Suppressor macrophage treated with lipopolysaccharide for 1 hour (primary cell): ENCODE data around the gene DENND6A.
A peak's percentile ranks its signal among the peaks of the same experiment; 100 is the strongest.
"Not testable (repeated sequence)": the region's sequence is repeated elsewhere in the genome, so short reads cannot be mapped to it uniquely, and the experiment has no call there.

ENCODE experiments used
- DNase-seq, 3 donors: peaks; one replicate each; pipeline ENCODE4 v3.0.0-alpha.2; 2020 to 2022

DENND6A gene

DNA sequence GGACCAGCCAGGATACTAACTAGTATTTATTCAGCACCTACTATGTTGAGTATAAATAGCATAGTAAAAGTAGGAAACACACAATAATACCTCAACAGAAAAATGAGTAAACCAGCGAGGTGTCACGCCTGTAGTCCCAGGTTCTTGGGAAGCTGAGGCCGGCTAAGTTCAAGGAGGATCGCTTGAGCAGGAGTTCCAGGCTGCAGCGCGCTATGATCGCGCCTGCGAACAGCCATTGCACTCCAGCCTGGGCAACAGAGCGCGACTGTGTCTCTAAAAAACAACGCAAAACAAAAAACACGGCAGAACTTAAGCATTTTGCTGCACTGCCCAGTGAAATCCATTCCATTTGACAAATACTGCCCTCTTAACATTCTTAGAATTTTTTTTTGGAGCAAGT, 1.3 kb upstream of the DENND6A start:
- no peak for DNase-seq

DNA sequence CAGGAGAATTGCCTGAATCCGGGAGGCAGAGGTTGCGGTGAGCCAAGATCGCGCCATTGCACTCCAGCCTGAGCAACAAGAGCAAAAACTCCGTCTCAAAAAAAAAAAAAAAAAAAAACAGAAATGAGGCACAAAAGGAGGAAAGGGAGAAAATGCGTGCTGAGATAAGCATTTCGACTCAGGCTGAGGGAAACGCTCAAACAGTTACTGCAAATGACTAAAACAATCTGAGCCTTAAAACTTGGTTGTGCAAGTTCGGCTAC, 813 bp downstream of the DENND6A start:
- DNase-seq: peak; percentile 68 to 91 (median 84)

DNA sequence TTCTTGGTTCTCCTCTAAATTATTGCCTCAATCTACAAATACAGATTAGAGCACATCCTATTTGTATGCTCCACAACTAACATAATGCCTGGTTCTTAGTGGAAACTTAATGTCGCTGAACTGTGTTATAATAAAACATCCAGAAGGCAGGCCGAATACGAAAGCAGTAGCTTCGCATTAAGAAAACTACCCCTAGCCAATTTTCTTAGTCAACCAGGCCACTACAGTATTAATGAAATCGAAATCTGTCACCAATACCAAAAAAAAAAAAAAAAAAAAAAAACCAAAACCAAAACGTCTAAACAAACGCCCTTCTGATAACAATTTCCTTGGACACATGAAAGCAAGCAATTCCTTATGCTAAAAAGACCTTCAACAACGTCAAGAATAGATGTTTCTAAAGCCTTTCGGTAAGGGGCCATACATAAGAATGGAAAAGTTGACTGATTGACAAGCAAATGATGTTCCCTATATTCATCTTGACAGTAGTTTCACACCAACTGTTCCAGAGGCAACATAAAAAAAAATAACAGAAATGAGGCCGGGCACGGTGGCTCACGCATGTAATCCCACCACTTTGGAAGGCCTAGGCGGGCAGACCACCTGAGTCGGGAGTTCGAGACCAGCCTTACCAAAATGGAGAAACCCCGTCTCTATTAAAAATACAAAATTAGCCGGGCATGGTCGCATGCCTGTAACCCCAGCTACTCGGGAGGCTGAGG, 1.3 kb downstream of the DENND6A start:
- DNase-seq: peak; percentile 21 to 42 (median 23)

DNA sequence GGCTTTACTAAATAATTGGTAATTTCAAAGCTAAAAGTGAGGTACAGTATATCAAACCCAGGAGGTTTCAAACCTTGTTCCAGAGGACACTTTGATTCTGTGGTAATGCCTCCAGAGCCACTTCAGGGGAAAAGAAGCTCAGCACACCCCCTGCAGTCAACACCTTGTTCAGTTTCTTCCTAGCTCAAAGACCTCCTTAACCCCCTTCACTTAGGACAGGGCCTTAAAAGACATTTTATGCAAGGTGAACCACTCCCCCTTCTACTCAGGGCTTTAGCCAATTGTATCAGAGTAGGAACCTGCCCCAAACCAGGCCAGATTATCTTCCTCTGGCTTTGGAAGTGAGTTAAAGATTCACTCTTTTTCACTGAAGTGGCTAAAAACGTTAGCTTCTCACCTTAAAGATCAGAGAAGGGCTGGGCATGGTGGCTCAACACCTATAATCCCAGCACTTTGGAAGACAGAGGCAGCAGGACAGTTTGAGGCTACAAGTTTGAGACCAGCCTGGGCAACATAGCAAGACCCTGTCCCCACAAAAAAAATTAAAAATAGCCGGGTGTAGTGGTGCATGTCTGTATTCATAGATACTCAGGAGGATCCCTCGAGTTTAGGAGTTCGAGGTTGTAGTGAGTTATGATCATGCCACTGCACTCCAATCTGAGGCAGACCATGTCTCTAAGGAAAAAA, 3.4 kb downstream of the DENND6A start:
- DNase-seq: no peak

DNA sequence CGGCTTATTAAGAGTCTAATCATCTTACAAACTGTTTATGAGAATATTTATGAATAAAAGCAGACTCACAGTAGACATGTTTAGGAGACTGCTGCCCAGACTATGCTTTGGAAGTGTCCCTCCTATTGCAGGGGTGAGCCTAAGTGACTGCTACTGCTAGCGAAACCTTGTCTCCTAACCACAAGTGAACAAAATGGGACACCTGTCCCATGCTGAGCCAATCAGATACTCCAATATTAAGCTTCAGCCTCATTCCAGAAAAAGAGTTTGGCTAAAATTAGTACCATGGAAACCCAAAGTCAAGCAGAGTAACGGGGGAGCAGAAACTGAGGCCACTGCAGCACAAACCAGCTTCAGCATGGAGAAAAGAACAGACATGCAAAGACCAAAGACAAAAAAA, 4.6 kb downstream of the DENND6A start:
- DNase-seq: no peak

DNA sequence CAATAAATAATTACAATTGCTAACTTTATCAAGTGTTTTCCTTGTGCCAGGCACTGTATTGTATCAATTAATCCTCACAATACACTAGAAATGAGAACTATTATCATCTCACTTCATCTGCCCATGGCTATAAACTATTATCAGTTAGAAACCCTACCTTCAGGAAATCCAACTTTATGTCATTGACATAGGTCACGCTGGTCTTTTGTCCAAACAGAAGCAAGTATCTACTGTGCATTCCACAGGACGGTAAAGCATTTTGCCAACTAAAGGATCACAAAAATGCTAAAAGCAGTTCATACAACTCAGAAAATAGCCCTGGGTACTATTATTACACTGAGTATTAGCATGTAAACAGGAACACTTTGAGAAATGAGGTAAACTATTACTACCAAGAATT, 9.6 kb downstream of the DENND6A start:
- DNase-seq: no peak

DNA sequence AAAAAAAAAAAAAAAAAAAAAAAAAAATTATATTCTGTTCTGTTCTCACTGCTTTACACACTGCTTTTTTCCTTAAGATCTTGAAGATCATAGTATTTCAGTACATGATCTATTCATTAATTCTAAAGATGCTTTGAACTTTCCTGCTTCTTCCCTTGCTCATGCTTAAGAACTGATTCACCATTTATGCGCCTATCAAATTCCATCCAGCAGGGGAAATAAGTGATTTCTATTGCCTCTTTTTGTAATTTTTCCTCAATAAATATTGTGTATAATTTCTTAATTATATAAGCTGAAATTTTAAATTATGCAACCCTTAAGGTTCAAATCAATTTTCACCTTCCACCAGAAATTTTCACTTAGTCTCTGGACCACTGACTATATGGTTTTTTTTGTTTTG, 10.6 kb downstream of the DENND6A start:
- DNase-seq: no peak

DNA sequence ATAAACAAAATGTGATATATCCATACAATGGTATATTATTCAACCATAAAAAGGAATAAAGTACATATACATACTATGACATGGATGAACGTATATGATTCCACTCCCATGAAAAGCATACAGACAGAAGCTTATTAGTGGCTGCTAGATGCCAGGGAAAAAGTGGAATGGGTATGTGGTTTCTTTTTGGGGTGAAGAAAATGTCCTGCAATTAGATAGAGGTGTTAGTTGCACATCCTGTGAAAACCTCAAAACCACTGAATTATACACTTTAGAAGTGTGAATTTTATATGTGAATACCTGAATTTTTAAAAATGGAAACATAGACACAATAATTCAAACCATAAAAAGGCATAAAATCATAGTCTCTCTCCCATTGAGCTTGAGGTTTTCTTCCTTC, 11.2 kb downstream of the DENND6A start:
- no peak for DNase-seq

DNA sequence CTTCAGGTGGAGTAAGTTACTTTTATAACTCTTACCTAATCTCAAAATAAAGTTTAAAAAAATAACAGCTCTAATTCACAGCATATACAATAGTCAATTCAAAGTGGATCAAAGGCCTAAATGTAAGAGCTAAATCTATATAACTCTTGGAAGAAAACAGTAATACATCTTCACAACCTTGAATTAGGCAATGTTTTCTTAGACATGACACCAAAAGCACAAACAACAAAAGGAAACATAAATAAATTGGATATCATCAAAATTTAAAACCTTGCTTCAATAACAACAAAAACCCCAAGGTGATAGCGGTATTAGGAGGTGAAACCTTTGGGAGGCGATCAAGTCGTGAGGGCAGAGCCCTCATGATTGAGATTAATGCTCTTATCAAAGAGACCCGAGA, 12.8 kb downstream of the DENND6A start:
- no peak for DNase-seq

DNA sequence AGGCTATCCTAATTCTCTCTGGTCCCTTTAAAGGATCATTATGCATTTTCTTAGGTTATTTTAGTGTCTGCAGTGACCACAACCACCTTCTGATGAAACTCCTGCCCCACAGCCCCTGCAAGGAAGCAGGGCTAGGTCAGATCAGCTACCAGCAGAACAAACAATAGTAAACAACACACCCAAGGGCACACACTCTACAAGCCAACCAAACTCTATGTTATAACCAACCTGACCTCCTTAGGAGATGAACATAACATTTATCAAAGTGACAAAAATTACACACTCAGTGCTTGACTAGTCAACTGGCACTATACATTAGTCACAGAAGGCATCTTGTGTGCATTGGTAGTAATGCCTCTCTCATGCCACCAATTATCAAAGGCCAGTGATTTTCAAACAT, 17.3 kb downstream of the DENND6A start:
- no peak for DNase-seq

DNA sequence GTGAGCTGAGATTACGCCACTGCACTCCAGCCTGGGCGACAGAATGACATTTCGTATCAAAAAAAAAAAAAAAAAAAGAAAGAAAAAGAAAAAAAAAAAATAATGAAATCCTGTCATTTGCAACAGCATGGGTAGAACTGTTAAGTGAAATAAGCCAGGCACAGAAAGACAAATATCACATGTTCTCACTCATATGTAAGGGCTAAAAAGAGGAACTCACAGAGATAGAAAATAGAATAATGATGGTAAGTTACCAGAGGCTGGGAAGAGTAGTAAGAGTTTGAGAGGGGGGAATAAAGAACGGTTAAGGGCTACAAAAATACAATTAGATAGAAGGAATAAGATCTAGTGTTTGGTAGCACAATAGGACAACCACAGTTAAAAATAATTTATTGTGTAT, 19.7 kb downstream of the DENND6A start:
- DNase-seq: peak; percentile 10 to 55 (median 40)

DNA sequence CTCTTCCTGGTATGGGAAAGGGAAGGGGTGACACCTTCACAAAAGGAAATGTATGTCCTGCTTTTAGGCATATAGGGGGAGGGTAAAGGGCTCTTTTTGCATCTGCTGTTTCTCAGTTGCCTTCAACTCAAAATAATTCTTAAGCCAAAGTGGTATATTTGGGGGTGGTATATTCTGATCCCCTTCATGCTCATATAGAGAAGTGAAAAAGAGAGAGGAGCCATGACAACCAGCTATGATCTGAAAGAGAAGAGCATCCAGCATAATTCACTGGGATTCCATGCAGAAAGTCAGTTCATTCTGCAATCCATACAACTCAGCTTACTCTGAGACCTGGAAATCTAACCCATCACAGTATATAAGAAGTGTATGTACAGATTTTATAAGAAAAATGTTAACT, 22.3 kb downstream of the DENND6A start:
- DNase-seq: no peak

DNA sequence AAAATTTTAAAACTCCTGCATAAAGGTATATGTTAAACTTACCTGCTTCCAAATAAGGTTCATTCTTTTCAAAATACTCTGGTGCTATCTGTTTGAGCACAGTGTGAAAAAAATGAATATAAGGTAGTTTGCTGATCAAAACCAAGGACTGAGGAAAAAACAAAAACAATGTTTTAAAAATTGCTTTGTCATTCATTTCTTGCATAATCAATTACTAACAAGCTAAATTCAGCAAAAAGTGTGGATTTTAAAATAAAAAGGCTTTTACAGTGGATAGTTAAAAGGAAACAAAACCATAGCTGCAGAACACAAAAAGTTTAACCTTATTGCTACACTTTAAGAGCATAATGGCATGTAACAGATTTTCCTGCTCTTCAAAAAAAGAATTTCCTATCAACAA, 31.5 kb downstream of the DENND6A start:
- no peak for DNase-seq

DNA sequence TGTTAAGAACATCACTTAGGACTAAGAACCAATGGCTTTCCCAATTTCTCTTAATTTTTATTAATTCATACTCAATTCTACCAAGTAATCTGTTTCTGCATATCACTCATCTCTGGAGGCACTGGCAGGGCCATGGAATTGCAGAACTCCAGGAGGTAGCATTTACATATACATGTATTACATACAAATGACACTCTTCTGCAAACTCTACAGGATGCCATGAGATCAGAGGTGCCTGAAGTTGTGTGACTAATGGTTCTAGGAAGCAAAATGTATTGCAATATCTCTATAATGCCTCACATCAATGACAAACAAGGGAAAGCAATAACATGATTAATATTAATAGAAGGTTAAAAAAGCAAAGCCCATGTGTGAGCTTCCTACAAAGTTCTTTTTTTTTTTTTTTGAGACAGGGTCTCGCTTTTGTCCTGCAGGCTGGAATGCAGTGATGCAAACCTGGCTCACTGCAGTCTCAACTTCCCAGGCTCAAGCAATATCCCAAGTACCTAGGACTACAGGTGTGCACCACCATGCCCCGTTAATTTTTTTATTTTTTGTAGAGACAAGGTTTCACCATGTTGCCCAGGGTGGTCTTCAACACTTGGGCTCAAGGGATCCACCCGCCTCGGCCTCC, 33.0 kb downstream of the DENND6A start:
- peak; percentile 12 to 33 (median 22) for DNase-seq

DNA sequence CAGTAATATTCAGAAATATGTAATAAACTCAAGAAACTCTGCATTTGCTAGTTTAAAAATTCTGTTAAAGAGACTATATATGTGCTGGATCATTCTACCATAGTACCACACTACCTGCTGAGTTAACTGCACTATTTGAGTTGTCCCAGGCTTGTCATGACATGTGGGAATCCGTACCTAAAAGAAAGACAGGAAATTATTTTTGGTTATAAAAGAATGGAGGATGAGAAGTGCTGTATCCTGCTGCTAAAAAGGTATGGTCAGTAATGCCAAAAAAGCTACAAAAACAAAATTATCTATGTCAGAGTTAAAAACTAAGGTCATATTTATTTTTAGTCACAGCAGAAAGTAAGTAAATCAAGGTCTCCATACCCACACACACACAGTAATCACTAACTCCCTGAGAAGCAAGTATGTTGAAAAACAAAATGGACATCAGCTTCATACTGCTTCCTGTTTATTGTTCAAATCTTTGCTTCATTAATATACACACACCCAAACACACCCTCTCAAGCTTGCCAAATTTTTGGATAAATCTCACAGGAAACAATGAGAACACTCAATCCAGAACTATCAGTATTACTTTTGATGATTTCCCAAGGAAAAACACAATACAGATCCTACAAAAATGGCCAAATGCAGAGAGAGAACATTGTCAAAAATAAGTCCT, 33.7 kb downstream of the DENND6A start:
- no peak for DNase-seq

DNA sequence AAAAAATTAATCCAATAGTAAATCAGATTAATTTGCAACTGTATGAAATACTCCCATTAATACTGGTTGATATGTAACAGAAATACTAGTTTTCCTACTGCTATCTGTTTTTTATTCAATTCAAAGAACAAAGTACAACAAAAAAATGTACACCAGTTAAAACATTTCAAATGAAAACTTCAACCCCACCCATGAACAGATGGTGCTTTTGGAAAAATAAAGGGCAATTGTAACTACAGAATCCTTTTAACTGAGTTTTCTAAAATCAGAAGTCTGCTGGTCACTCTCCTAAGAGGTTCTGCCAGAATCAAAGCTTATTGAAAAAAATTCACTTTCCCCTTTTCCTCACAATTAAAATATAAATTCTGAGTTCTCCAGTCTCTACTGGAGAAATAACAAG, 34.3 kb downstream of the DENND6A start:
- no peak for DNase-seq

DNA sequence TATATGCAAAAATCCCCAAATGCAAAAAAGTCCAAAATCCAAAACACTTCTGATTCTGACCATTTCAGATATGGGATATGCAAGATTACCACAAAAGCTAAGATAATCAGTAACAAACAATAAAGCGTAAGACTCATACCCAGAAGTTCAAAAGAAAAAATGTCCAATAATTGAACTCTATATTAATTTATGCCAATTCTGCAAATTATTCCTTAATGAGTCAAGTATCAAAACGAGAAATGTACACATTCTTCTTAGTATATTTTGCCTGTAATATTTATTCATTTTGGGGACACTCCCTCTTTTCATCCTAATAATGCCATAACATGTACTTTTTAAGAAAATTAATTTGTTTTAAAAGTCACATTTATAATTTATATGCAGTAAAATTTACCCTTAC, 37.1 kb downstream of the DENND6A start:
- no peak for DNase-seq

DNA sequence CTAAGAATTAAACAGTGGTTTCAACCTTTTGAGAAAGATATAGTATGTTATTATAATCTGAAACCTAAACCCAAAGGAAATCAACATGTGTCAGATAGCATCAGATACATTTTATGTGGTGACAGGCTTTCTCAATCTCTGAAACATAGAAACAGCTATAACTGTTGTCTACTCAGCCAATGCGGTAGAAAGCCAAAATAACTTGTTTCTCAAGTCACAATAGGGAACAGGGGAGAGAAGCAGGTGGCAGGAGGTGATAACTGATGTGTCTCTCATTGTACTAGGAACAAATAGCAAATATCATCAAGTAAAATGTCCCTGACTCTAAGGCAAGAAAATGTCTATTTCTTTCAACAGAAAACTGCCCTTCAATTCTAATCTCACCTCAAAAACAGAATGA, 38.6 kb downstream of the DENND6A start:
- DNase-seq: no peak

DNA sequence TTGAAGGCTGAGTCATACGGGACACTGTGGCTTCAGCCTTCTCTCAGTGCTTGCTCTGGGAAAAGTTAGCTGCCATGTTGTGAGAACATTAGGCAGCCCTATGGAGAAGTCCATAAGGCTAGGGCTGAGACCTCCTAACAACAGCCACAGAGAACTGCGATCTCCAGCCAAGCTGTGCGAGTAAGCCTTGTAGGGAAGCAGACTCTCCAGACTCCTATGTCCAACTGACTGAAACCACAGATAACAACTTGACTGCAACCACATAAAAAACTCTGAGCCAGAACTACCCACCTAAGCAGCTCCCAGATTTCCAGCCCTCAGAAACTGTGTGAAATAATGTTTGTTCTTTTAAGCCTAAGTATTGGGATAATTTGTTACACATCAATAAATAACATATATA, 40.7 kb downstream of the DENND6A start:
- DNase-seq: no peak

DNA sequence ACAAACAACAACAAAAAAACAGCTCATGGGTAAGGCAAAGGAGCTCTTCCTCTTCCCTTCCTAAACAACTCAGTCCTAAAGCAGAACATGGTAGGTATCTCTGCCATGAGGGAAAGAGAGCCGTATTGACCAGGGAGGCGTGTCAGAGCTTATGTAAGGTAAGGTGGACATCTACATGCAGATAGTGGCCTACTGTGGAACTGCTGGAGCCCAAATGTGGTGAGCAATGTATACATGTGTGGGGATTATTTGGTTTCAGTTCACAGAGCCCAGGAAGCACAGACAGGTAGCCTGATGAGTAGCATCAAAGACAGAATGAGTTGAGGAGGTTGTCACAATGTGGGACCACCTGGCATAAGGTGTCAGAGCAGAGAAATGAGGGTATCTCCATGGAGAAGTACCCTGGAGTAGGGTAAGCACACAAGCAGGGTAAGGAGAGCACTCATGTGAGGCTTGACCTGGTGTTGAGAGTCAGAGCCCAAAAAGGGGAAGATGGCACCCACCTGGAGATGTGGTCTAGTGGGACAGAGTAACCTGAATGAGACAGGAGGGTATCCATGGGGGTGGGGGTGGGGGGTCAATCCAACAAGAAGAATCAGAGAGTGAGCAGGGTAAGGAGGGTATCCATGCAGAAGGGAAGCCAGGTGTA, 45.5 kb downstream of the DENND6A start:
- DNase-seq: no peak

DNA sequence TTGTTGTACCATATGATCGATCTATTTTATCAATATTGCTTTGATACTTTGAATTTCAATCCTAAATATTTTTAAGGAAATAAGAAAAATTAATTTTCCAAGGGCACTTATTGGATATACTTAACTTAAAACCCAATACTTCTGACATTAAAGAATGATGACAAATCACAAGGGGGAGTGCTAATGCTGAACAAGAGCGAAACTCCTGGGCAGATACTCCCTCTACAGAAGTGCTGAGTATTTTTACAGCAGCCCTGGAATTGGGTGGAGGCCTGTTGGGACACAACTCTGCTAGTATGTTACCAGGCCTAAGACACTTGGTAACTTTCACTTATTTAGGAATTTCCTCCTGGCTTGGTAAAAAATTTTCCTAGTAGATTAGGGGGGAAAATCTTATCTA, 46.2 kb downstream of the DENND6A start:
- peak; percentile 12 to 31 (median 17) for DNase-seq

DNA sequence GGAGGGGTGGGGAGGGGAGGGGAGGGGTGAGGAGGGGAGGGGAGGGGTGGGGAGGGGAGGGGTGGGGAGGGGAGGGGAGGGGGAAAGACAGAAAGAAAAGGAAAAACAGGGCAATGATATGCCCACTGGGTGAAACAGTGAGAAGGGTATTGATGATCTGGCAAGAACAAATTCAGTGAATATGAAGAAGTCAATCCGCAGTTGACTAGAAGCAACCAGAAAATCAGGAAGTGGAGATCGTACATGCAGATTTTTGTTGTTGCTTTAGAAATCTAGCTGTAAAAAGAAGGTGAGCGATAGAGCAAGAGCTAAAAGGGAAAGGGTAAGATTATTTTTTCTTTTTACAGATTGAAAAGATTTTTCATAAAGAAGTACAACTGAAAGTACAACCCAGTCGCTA, 48.1 kb downstream of the DENND6A start:
- no peak for DNase-seq

DNA sequence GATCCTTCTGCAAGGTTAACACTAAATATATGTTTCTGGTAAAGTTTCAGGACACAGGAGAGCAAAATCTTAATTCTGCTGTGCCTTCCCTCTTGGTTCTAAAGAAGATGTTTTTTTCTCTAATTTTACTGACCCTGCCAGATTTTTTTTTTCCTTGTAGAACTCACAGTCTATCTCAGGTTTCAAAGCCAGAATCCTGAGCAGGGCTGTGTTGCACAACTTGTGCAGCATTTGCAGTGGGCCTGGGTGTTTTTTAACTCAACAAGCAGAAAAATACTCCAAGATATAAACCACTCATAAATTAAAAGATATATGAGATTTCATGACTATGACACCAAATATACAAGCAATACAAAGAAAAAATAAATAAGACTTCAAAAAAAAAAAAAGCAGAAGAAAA, 55.5 kb downstream of the DENND6A start:
- DNase-seq: no peak

DNA sequence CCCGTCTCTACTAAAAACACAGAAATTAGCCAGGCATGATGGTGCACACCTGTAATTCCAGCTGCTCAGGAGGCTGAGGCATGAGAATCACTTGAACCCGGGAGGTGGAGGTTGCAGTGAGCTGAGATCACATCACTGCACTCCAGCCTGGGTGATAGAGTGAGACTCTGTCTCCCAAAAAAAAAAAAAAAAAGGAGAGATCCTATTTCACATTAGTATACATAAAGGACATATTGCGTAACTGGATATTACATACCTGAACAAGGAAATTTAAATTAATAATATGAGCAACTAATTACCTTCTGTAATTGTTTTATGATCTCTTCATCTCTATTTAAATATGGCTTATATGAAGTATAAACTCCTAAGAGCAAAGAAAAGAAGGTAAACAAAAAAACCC, 58.6 kb downstream of the DENND6A start:
- not testable (repeated sequence) for DNase-seq
